GM04504 (cell line): ENCODE results near the gene ITPR1.
"Not testable (repeated sequence)": the region's sequence is repeated elsewhere in the genome, so short reads cannot be mapped to it uniquely, and the experiment has no call there.

ENCODE experiments used
- DNase-seq: peaks from one replicate; pipeline ENCODE4 v3.0.0-alpha.2; 2012; ENCODE audit warnings: low read depth

Gene ITPR1

GRCh38 chr3:4758957-4759656 is 266.0 kb downstream of the ITPR1 start:
- DNase-seq = no peak

- no peak for DNase-seq
Observed at GRCh38 chr3:4759689-4760312, 266.7 kb downstream of the ITPR1 start.

- no peak for DNase-seq
Observed at GRCh38 chr3:4761759-4762158, 268.6 kb downstream of the ITPR1 start.

- not testable (repeated sequence) for DNase-seq
Observed at GRCh38 chr3:4762481-4763230, 269.5 kb downstream of the ITPR1 start.

GRCh38 chr3:4763604-4764247 is 270.6 kb downstream of the ITPR1 start:
- no peak for DNase-seq

GRCh38 chr3:4765212-4765611 is 272.1 kb downstream of the ITPR1 start:
- no peak for DNase-seq

- no peak for DNase-seq
Observed at GRCh38 chr3:4766263-4766662, 273.1 kb downstream of the ITPR1 start.

- DNase-seq = no peak
Observed at GRCh38 chr3:4766716-4767499, 273.8 kb downstream of the ITPR1 start.

GRCh38 chr3:4768021-4768420 is 274.9 kb downstream of the ITPR1 start:
- no peak for DNase-seq

- DNase-seq = no peak
Observed at GRCh38 chr3:4768521-4768920, 275.4 kb downstream of the ITPR1 start.

- DNase-seq = no peak
Observed at GRCh38 chr3:4770561-4770960, 277.4 kb downstream of the ITPR1 start.

GRCh38 chr3:4771243-4771642 is 278.1 kb downstream of the ITPR1 start:
- DNase-seq = no peak

- DNase-seq = peak; percentile 73
Observed at GRCh38 chr3:4772171-4772804, 279.1 kb downstream of the ITPR1 start.

- DNase-seq = no peak
Observed at GRCh38 chr3:4772858-4773257, 279.7 kb downstream of the ITPR1 start.

GRCh38 chr3:4773583-4773982 is 280.4 kb downstream of the ITPR1 start:
- DNase-seq = no peak

GRCh38 chr3:4774531-4774930 is 281.4 kb downstream of the ITPR1 start:
- no peak for DNase-seq

GRCh38 chr3:4776399-4776979 is 283.3 kb downstream of the ITPR1 start:
- no peak for DNase-seq

GRCh38 chr3:4776980-4777581 is 283.9 kb downstream of the ITPR1 start:
- DNase-seq = peak; percentile 37

GRCh38 chr3:4778119-4778518 is 285.0 kb downstream of the ITPR1 start:
- DNase-seq = no peak

GRCh38 chr3:4778740-4779139 is 285.6 kb downstream of the ITPR1 start:
- DNase-seq = no peak

GRCh38 chr3:4780545-4780957 is 287.4 kb downstream of the ITPR1 start:
- no peak for DNase-seq
